ENCODE data around the gene ZPR1. TPM values are rescaled to one million over a fixed set of nuclear protein-coding genes. Genes with fewer than 3 reads are reported as not detected.
"Not testable (repeated sequence)": the region's sequence is repeated elsewhere in the genome, so short reads cannot be mapped to it uniquely, and the experiment has no call there.

The ZPR1 gene
- polyA plus RNA-seq, 1 donor from 2014 or later = 34.5 TPM

- H3F3A ChIP-seq (ENCODE audit: insufficient read depth, low read length, poor library complexity, severe bottlenecking) = no peaks in the 10 kb centered on the region
- no peaks in the 10 kb centered on the region for H3K9me2 ChIP-seq (ENCODE audit: insufficient read depth, low read length)
- no peaks in the 10 kb centered on the region for H3K9me3 ChIP-seq (ENCODE audit: low read length)
- H3K79me2 ChIP-seq (replicated peaks; ENCODE audit: insufficient read depth, low read length) = no peaks in the 10 kb centered on the region
- no peak overlapping the region for H3K9ac ChIP-seq (ENCODE audit: low read length)
- no peaks in the 10 kb centered on the region for H4K20me1 ChIP-seq (ENCODE audit: insufficient read depth)
- H3K27ac ChIP-seq (ENCODE audit: low read length) = no peak overlapping the region
- H3K4me3 ChIP-seq (ENCODE audit: low read length) = no peak overlapping the region
- H3K36me3 ChIP-seq (ENCODE audit: insufficient read depth, low read length) = no peaks in the 10 kb centered on the region
- no peaks in the 10 kb centered on the region for H3K27me3 ChIP-seq (ENCODE audit: insufficient read depth, low read depth, low read length)
- H3K4me2 ChIP-seq (ENCODE audit: low read length) = no peak overlapping the region
- H2AFZ ChIP-seq (ENCODE audit: low read depth, low read length) = no peak overlapping the region
- TF ChIP-seq TAF1 (IDR thresholded peaks at IDR 0.05; ENCODE audit: low read depth) (no peak), POLR2AphosphoS5 (IDR thresholded peaks at IDR 0.05) (no peak), CTCF (IDR thresholded peaks at IDR 0.05; ENCODE audit: poor library complexity, severe bottlenecking) (no peak), SMC3 (conservative IDR thresholded peaks at IDR 0.05; ENCODE audit: poor library complexity) (no peak), EP300 (conservative IDR thresholded peaks at IDR 0.05; ENCODE audit: poor library complexity, severe bottlenecking) (no peak), REST (IDR thresholded peaks at IDR 0.05; ENCODE audit: borderline replicate concordance) (no peak), MXI1 (conservative IDR thresholded peaks at IDR 0.05; ENCODE audit: poor library complexity, severe bottlenecking) (no peak), RAD21 (conservative IDR thresholded peaks at IDR 0.05) (no peak), EZH2 (IDR thresholded peaks at IDR 0.05; ENCODE audit: borderline replicate concordance, insufficient read depth, low read length, poor library complexity, severe bottlenecking) (no peak)
Observed at GRCh38 chr11:116807601-116808261, 19.9 kb upstream of the ZPR1 start.

- Histone ChIP-seq H3K79me2 (replicated peaks; ENCODE audit: insufficient read depth, low read length) (no peaks in the 10 kb centered on the region), H4K20me1 (ENCODE audit: insufficient read depth) (no peaks in the 10 kb centered on the region), H3F3A (ENCODE audit: insufficient read depth, low read length, poor library complexity, severe bottlenecking) (no peaks in the 10 kb centered on the region), H3K9ac (ENCODE audit: low read length) (no peak overlapping the region), H3K27ac (ENCODE audit: low read length) (no peak overlapping the region), H3K9me3 (ENCODE audit: low read length) (no peaks in the 10 kb centered on the region), H2AFZ (ENCODE audit: low read depth, low read length) (no peak overlapping the region), H3K4me3 (ENCODE audit: low read length) (no peak overlapping the region), H3K4me2 (ENCODE audit: low read length) (no peak overlapping the region), H3K27me3 (ENCODE audit: insufficient read depth, low read depth, low read length) (no peaks in the 10 kb centered on the region), H3K36me3 (ENCODE audit: insufficient read depth, low read length) (no peaks in the 10 kb centered on the region), H3K9me2 (ENCODE audit: insufficient read depth, low read length) (no peaks in the 10 kb centered on the region)
- TF ChIP-seq EP300 (conservative IDR thresholded peaks at IDR 0.05; ENCODE audit: poor library complexity, severe bottlenecking) (no peak), SMC3 (conservative IDR thresholded peaks at IDR 0.05; ENCODE audit: poor library complexity) (no peak), REST (IDR thresholded peaks at IDR 0.05; ENCODE audit: borderline replicate concordance) (no peak), CTCF (IDR thresholded peaks at IDR 0.05; ENCODE audit: poor library complexity, severe bottlenecking) (no peak), EZH2 (IDR thresholded peaks at IDR 0.05; ENCODE audit: borderline replicate concordance, insufficient read depth, low read length, poor library complexity, severe bottlenecking) (no peak), RAD21 (conservative IDR thresholded peaks at IDR 0.05) (no peak), POLR2AphosphoS5 (IDR thresholded peaks at IDR 0.05) (no peak)
Observed at GRCh38 chr11:116804001-116804400, 16.2 kb upstream of the ZPR1 start.

- H3K79me2 ChIP-seq (replicated peaks; ENCODE audit: insufficient read depth, low read length); H3K9ac ChIP-seq (ENCODE audit: low read length); H3K4me3 ChIP-seq (ENCODE audit: low read length); H3K9me3 ChIP-seq (ENCODE audit: low read length); H3K4me2 ChIP-seq (ENCODE audit: low read length); H3K36me3 ChIP-seq (ENCODE audit: insufficient read depth, low read length); H4K20me1 ChIP-seq (ENCODE audit: insufficient read depth); H3F3A ChIP-seq (ENCODE audit: insufficient read depth, low read length, poor library complexity, severe bottlenecking); H3K27ac ChIP-seq (ENCODE audit: low read length); H2AFZ ChIP-seq (ENCODE audit: low read depth, low read length); H3K9me2 ChIP-seq (ENCODE audit: insufficient read depth, low read length); H3K27me3 ChIP-seq (ENCODE audit: insufficient read depth, low read depth, low read length): not testable (repeated sequence)
Observed at GRCh38 chr11:116801662-116802061, 13.8 kb upstream of the ZPR1 start.
